ENCODE data around the gene VGLL1.

The VGLL1 gene

GRCh38 chrX:136496764-136497555 lies 35.1 kb upstream of the VGLL1 start:
- Histone ChIP-seq H3K4me3 (peak overlapping the region; percentile 76), H3K27ac (peak overlapping the region; percentile 90 to 96)
- DNase-seq (ENCODE audit: low spot score), result peak; percentile 91
- TF ChIP-seq, protein P1, sequence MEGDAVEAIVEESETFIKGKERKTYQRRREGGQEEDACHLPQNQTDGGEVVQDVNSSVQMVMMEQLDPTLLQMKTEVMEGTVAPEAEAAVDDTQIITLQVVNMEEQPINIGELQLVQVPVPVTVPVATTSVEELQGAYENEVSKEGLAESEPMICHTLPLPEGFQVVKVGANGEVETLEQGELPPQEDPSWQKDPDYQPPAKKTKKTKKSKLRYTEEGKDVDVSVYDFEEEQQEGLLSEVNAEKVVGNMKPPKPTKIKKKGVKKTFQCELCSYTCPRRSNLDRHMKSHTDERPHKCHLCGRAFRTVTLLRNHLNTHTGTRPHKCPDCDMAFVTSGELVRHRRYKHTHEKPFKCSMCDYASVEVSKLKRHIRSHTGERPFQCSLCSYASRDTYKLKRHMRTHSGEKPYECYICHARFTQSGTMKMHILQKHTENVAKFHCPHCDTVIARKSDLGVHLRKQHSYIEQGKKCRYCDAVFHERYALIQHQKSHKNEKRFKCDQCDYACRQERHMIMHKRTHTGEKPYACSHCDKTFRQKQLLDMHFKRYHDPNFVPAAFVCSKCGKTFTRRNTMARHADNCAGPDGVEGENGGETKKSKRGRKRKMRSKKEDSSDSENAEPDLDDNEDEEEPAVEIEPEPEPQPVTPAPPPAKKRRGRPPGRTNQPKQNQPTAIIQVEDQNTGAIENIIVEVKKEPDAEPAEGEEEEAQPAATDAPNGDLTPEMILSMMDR (IDR thresholded peaks at IDR 0.05), result no peak

GRCh38 chrX:136497556-136498052 lies 34.4 kb upstream of the VGLL1 start, which contains the start of gene HTATSF1:
Gene HTATSF1 (plus strand): TSS chrX:136497592. CDS start chrX:136497685, 93 bp downstream.
- DNase-seq (ENCODE audit: low spot score), result no peak
- TF ChIP-seq, protein P1 (IDR thresholded peaks at IDR 0.05), result no peak
- peak within 1 kb of the TSS; percentile 76 for H3K4me3 ChIP-seq
- peak within 1 kb of the TSS; percentile 90 to 96 for H3K27ac ChIP-seq

- Histone ChIP-seq H3K27ac (no peak overlapping the region), H3K4me3 (no peak overlapping the region)
- TF ChIP-seq, protein P1 (IDR thresholded peaks at IDR 0.05), result no peak
- no peak for DNase-seq (ENCODE audit: low spot score)
Observed at GRCh38 chrX:136519069-136519468, 12.9 kb upstream of the VGLL1 start.

GRCh38 chrX:136523770-136524169 lies 8.2 kb upstream of the VGLL1 start:
- Histone ChIP-seq H3K4me3 (no peak overlapping the region), H3K27ac (no peak overlapping the region)
- no peak for DNase-seq (ENCODE audit: low spot score)
- TF ChIP-seq, protein P1 (IDR thresholded peaks at IDR 0.05), result no peak

GRCh38 chrX:136525738-136526606 lies 6.0 kb upstream of the VGLL1 start:
- H3K27ac ChIP-seq, result peak overlapping the region; percentile 49 to 72
- no peak overlapping the region for H3K4me3 ChIP-seq
- peak; percentile 76 for DNase-seq (ENCODE audit: low spot score)
- TF ChIP-seq, protein P1 (IDR thresholded peaks at IDR 0.05), result no peak

GRCh38 chrX:136528645-136529315 lies 3.2 kb upstream of the VGLL1 start:
- DNase-seq (ENCODE audit: low spot score), result no peak
- TF ChIP-seq, protein P1 (IDR thresholded peaks at IDR 0.05), result no peak
- no peak overlapping the region for H3K27ac ChIP-seq
- no peak overlapping the region for H3K4me3 ChIP-seq
